Adrenal gland (tissue), 12 donors: ENCODE measurements around the gene KCNK5. TPM values are rescaled to one million over a fixed set of nuclear protein-coding genes. Genes with fewer than 3 reads are reported as not detected.

ENCODE experiments used
- DNase-seq, 7 donors: peaks; one replicate each; pipeline ENCODE4 v3.0.0-alpha.2; 2019 to 2020
- H3K27ac ChIP-seq, 5 donors: fragments of 200-600 bp; sonication (generic) in 4 of 5; 1 replicate in 3 of 5; 2 replicates in 2 of 5; pipeline versions ENCODE4 v1.5.1 to v1.8.0; 2016 to 2020; ENCODE audit warnings: mild to moderate bottlenecking in 1 of 5
- H3K27me3 ChIP-seq: fragments of 200-600 bp; 2 replicates; pipeline ENCODE4 v1.8.0; 2021
- H3K36me3 ChIP-seq, 2 donors: fragments of 200-600 bp; replicated peaks in 1 of 2; 1 replicate in 1 of 2; 2 replicates in 1 of 2; pipeline versions ENCODE4 v1.5.1 to v1.8.0; 2018 to 2022
- H3K4me1 ChIP-seq, 2 donors: fragments of 200-600 bp; replicated peaks in 1 of 2; 1 replicate in 1 of 2; 2 replicates in 1 of 2; pipeline versions ENCODE4 v1.5.1 to v1.8.0; 2018 to 2021
- H3K4me3 ChIP-seq, 4 donors: fragments of 200-600 bp; sonication (generic) in 3 of 4; one replicate each; pipeline ENCODE4 v1.5.1; 2016 to 2018
- H3K9me3 ChIP-seq, 3 donors: fragments of 200-600 bp; sonication (generic) in 1 of 3; replicated peaks in 1 of 3; 1 replicate in 2 of 3; 2 replicates in 1 of 3; pipeline versions ENCODE4 v1.5.1 to v1.8.0; 2016 to 2021
- CTCF ChIP-seq, 6 experiments: fragments of 450-650 bp in 4 of 6; fragments of 200-600 bp in 2 of 6; sonication (generic) in 1 of 6; IDR thresholded peaks; 1 replicate in 5 of 6; 2 replicates in 1 of 6; pipeline versions ENCODE4 v1.5.1 to v1.8.0; 2016 to 2021; ENCODE audit warnings: antibody characterized with exemption in 6 of 6, mild to moderate bottlenecking in 2 of 6, moderate library complexity in 1 of 6
- POLR2A ChIP-seq, 2 donors: fragments of 450-650 bp; IDR thresholded peaks; one replicate each; pipeline ENCODE4 v1.6.1; 2017; ENCODE audit warnings: antibody characterized with exemption in 2 of 2, mild to moderate bottlenecking in 2 of 2, moderate library complexity in 1 of 2
- whole genome bisulfite sequencing, 4 donors: extraction: QIAGEN DNeasy Blood & Tissue Kit in 2 of 4; methylation state at CpG; one replicate each; pipeline versions ENCODE4 v1.1.5 to v1.1.7; 2013 to 2017; 5-methylcytosine and 5-hydroxymethylcytosine counted together
- intact Hi-C, 2 donors: fragments of 100-400 bp; cut with DNase I; formaldehyde crosslinking; loops; one replicate each; pipeline versions ENCODE4 v1.14.1 to v1.15.0; 2022 to 2023
- polyA plus RNA-seq, 3 donors: library from polyadenylated mRNA; stranded (reverse); fragments of 200-250 nt in 2 of 3; fragments of 350-450 nt in 1 of 3; fragmentation: Illumina TruSeq in 1 of 3; extraction: RNeasy Lipid Tissue Mini Kit (QIAGEN cat#74804) in 1 of 3; gene quantifications; one replicate each; pipeline ENCODE4 v1.2.3, GENCODE V29; 2013 to 2014
- total RNA-seq, 9 donors: library from RNA; depleted of rRNA in 4 of 9; stranded (reverse); fragments of >200 nt in 4 of 9; fragments of 120-200 nt in 1 of 9; fragmentation: NEBNext Ultra II Directional in 1 of 9; extraction: Animal tissue kit (Norgen Biotek cat#: 25700) in 1 of 9; gene quantifications; one replicate each; pipeline versions ENCODE4 v1.1.0 to v1.2.4, GENCODE V29; 2013 to 2023
- donor health status: healthy with polysubstance abuse.
- donor health status: Bipolar disorder and iron deficiency.
- donor health status: DM: yes; HTN: yes; CAD: no.
- donor health status: DM: no; HTN: no; CAD: no.
- donor health status: DM: no; HTN: no; CAD: no.
- donor health status: DM: yes; HTN: yes; CAD: no.

Gene KCNK5
- total and polyA plus RNA-seq, 12 donors: 0.26 to 57.1 (median 1.0) TPM

- 82 to 95% (median 93%) methylated on average over 4 to 5 of the region's 5 CpGs for WGBS, 4 donors
- H3K4me3 ChIP-seq: no peak overlapping the region
- no peaks in the 10 kb centered on the region for H3K9me3 ChIP-seq
- TF ChIP-seq POLR2A (IDR thresholded peaks at IDR 0.05) (no peak), CTCF (IDR thresholded peaks at IDR 0.05) (no peak)
- H3K27ac ChIP-seq: no peak overlapping the region
- no peaks in the 10 kb centered on the region for H3K4me1 ChIP-seq
- DNase-seq: no peak
- H3K36me3 ChIP-seq: no peaks in the 10 kb centered on the region
- intact Hi-C loops: no loop called here
- H3K27me3 ChIP-seq: no peaks in the 10 kb centered on the region
Measured at GRCh38 chr6:39223061-39223460, 6.2 kb downstream of the KCNK5 start.

DNA sequence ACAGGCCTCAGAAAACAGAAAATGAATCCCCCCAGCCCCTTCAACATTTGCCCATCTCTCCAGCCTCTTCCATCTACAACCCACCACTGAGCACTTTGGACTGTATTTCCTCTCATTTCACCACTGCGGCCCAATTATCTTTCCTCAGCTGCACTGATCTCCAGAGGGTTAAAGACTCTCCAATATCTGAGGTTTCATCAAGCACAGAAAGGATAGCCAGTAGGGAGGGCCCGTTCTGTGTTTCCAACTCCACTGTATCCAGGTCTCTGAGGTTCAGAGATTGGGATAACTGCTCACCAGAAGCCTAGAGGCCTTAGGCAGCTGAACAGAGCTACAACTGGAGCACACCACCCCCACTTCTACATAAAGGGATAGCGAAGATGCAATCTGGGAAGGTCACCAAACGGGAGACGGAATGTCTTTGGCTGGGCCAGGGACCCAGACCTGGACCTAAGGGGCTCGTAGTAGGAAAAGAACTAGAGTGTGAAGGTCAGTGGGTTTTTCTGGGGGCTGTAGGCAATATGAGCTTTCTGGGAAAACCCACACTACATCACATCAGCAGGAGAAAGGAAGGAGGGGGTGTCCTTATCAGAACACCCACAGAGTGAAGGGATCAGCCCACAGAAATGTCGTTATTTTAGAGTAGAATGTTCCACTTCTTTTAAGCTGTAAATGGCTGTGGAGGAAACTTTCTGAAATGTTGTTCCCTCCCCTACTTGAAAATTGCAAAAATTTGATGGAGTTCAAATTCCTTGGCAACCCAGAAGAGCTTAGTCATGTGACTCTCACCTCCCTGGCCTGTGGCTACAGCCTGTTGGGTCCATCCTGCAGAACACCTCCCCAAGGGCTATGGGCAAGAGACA, 7.3 kb downstream of the KCNK5 start:
- peaks cover 0 to 6% of the 10 kb centered on the region in 2 donors for H3K4me1 ChIP-seq
- no peaks in the 10 kb centered on the region for H3K27me3 ChIP-seq
- intact Hi-C loops: no loop called here
- H3K36me3 ChIP-seq: no peaks in the 10 kb centered on the region
- 75 to 87% (median 82%) methylated on average over 7 of the region's 7 CpGs for WGBS, 4 donors
- no peaks in the 10 kb centered on the region for H3K9me3 ChIP-seq
- no peak for TF ChIP-seq CTCF (IDR thresholded peaks at IDR 0.05)
- no peak for TF ChIP-seq POLR2A (IDR thresholded peaks at IDR 0.05)
- no peak for DNase-seq
- no peak overlapping the region for H3K4me3 ChIP-seq
- H3K27ac ChIP-seq: no peak overlapping the region

DNA sequence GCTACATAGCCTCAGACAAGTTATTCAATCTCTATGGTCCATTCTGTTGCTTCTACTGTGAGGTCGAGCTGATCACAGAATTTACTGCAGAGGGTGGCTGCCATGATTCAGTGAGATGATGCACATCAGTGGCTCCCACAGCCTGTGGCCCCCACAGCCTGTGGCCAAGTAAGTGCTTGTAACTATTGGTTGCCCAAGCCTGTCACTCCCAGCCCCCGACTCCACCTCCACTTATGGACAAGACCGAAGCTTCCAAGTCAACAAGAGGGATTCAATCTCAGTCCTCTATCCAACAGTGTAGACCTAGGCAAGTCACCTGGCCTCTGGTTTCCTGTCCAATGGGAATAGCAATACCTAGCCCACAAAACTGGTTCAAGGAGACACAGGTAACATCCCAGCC, 8.2 kb downstream of the KCNK5 start:
- TF ChIP-seq CTCF (IDR thresholded peaks at IDR 0.05): no peak
- no peak for TF ChIP-seq POLR2A (IDR thresholded peaks at IDR 0.05)
- Histone ChIP-seq H3K36me3 (no peaks in the 10 kb centered on the region), H3K9me3 (no peaks in the 10 kb centered on the region), H3K4me1 (peaks cover 0 to 6% of the 10 kb centered on the region in 2 donors), H3K27me3 (no peaks in the 10 kb centered on the region), H3K27ac (no peak overlapping the region), H3K4me3 (no peak overlapping the region)
- intact Hi-C loops: no loop called here
- 80 to 99% (median 89%) methylated on average over 1 to 3 of the region's 3 CpGs for WGBS, 4 donors
- no peak for DNase-seq

GRCh38 chr6:39218868-39219567, 10.3 kb downstream of the KCNK5 start:
- WGBS, 4 donors: 50 to 66% (median 55%) methylated on average over 4 to 5 of the region's 5 CpGs
- Histone ChIP-seq H3K36me3 (no peaks in the 10 kb centered on the region), H3K27me3 (no peaks in the 10 kb centered on the region), H3K4me1 (peaks cover 0 to 6% of the 10 kb centered on the region in 2 donors), H3K9me3 (no peaks in the 10 kb centered on the region), H3K4me3 (no peak overlapping the region), H3K27ac (no peak overlapping the region)
- no peak for TF ChIP-seq POLR2A (IDR thresholded peaks at IDR 0.05)
- TF ChIP-seq CTCF (IDR thresholded peaks at IDR 0.05): no peak
- intact Hi-C loops: no loop called here
- no peak for DNase-seq
